NAMALWA (cell line): ENCODE results near the gene PTPRT.

ENCODE experiments used
- DNase-seq: peaks from one replicate; pipeline ENCODE4 v3.0.0-alpha.2; 2015; ENCODE audit warnings: low spot score

PTPRT gene

GRCh38 chr20:42611889-42612837 is 577.5 kb downstream of the PTPRT start:
- DNase-seq, result no peak

GRCh38 chr20:42611423-42611822 is 578.3 kb downstream of the PTPRT start:
- DNase-seq, result no peak

DNA sequence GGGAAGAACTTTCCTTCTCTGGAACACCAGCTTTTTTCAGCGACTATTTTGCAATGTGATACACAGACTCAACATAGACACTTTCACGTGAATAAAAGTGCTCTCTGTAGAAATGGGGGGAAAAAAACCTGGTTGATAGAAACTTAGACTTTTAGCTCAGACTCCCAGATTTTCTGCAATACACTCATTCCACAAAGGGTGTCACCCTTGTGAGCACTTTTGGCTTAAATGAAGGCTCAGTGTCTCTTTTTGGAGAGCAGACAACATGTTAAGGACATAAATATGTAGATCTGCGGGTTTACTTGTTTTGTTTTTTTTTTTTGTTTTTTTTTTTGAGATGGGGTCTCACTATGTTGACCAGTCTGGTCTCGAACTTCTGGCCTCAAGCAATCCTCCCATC is 579.6 kb downstream of the PTPRT start:
- peak; percentile 29 for DNase-seq

DNA sequence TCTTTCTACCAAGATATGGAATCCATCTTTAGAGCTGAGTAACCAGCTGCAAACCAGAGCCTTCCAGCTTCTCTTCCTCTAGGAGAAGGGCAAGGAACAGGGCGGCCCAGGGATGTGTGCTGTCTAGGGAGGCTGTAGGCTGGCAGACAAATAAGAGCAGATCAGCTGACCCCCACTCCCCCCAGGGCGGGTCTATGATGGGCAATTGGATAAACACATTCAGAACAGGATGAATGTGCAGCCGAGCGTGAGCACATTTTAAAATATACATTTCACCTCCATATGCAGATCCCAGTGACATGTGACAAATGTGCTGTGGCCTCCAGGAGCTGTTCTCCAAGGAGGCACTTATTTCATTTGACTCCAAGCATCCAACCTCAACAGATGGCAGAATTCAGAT is 580.1 kb downstream of the PTPRT start:
- no peak for DNase-seq

GRCh38 chr20:42604998-42605956 is 584.4 kb downstream of the PTPRT start:
- DNase-seq, result no peak

GRCh38 chr20:42603655-42604054 is 586.1 kb downstream of the PTPRT start:
- DNase-seq, result no peak

DNA sequence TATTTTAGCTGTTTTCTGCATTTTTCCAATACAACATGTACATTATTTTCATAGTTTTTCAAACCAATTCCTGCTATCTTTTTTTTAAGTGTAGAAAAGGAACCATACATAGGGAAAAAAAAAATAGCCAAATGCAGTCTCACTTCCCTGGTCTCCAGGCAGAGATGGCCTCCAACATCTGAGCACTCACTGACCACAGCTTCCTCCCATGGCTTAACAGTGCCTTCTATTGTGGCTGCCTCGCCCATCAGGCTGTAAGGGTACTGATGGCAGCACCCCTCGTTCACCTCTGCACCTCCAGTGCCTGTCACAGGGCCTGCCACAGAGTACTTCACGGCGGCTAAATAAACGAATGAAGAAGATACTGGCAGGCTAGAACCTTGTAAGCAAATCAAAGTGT is 591.1 kb downstream of the PTPRT start:
- DNase-seq, result no peak

DNA sequence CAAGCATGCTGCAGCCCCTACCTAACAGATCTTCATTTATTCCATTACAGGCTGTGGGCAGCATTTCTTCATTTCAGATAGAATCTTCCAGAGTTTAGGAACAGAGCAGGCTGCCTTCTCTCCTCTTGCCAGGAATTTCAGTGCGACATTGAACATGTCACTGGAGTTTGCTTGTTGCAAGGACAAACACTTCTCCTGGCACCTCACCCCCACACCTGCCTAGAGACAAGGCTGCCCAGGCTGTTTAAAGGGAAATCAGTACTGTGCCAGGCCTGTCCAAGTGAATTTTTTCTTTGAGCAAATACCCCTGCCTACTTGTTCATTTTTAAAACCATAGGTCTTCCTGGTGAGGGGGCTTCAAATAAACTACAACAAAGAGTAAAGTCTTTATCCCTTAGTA is 594.1 kb downstream of the PTPRT start:
- DNase-seq, result no peak

GRCh38 chr20:42594659-42595058 is 595.0 kb downstream of the PTPRT start:
- no peak for DNase-seq

DNA sequence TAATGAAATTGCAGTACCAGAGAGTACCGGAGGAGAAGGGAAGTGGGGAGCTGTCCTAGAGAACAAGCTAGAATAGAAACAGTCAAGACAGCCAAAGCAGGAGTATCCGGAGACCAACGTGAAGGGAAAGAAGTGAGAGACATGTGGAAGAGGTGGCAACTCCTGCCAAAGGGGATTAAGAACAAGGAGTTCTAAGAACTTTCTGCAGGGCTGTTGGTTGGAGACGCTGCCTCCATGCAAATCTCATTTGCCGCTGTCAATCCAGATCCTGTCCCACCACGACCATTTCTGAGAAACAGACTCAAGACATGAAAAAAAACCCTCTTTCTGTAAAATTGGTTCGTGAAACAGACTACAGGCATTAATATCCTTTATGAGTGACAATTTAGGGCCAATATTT is 595.7 kb downstream of the PTPRT start:
- DNase-seq, result no peak

DNA sequence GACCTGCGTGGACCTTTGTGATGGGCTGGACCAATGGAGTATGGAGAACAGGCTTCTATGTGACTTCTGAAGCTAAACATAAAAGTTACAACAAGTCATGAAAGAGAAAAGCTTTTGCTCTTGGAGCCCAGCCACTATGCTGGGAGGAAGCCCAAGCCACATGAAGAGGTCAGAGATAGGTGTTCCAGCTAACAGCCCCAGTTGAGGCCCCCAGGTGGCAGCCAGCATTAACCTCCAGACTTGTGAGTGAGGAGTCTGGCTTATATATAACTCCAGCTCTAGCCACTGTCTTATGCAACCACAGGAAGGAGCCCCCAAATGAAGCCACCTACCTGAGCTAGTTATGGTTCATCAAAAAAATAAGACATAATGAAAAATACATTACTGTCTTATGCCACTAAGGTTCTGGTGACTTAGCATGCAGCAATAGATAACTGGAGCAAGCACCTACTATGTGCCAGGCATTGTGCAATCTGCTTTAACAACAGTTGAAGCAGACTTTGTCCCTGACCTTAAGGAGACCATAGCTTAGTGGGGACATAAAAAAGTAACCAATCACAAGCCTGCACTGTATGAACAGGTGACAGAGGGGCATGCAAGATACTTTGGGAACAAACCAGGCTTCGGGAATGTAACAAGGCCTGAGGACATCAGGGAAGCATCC is 599.6 kb downstream of the PTPRT start:
- no peak for DNase-seq

DNA sequence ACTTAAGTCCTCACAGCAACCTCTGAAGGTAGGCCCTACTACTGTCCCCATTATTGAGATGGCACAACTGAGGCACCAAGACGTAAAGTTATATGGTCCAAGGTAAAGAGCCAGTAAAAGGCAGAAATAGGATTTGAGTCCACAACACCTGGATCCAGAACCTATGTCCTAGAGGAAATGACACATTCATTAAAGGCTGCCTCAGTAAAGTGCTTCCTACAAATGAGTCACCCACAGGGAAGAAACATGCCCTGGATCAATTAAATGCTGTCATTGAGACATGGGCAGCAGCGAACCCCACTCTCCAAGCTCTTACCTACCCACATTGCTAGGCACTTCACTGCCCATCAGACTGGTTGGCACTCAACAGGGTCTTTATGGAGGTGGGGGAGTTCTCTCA is 600.9 kb downstream of the PTPRT start:
- DNase-seq, result no peak

- DNase-seq, result no peak
Observed at GRCh38 chr20:42587427-42587826, 602.3 kb downstream of the PTPRT start.

- no peak for DNase-seq
Observed at GRCh38 chr20:42581311-42581710, 608.4 kb downstream of the PTPRT start.

GRCh38 chr20:42576167-42576566 is 613.5 kb downstream of the PTPRT start:
- no peak for DNase-seq

DNA sequence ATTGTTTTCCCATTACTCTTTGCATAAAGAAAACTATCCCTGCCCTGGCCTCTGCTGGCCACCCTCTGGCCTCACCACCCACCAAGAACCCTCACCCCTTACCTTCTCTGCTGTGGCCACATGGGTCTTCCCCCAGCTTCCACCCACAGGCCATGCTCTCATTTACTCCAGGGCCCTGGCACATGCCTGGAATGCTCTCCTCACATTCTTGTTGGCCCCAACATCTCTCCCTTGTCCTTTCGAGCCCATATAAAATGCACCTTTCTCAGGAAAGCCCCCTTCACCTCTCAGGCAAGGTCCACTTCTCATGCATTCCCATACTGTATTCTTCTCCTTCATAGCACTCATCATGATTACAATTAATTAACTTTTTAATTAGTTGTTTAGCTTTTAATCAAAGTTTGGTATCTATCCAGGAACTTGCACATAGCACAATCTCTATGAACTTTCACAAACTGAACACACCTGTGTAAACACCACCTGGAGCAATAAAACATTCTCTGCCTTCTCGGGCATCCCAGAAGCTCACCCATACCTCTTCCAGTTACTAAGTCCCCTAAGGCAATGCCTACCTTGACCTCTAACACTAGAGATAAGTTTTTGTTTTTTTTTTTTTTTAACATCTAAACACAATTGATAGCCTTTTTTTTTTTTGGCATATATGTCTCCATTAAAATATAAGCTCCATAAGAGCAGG is 617.2 kb downstream of the PTPRT start:
- DNase-seq, result no peak

- DNase-seq, result no peak
Observed at GRCh38 chr20:42567409-42567808, 622.3 kb downstream of the PTPRT start.

GRCh38 chr20:42565235-42565995 is 624.3 kb downstream of the PTPRT start:
- no peak for DNase-seq

DNA sequence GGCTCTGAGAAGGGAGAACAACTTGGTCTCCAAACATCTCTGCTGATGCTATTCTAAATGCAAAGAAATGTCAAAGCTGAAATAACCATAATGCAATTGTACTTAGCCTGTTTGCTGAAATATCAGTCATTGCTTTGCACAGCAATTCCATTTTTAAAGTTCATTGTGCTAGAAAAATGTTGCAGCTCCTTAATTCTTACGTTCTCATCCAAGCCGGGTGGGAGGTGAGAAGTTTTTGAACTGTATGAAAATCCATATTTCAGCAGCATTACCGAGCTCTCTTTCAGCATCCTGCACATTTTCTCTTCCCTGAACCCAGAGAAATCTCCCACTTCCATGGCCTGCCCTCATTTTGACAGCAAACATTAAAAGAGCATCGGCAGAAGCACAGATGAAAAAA is 630.0 kb downstream of the PTPRT start:
- no peak for DNase-seq

GRCh38 chr20:42556575-42556974 is 633.1 kb downstream of the PTPRT start:
- no peak for DNase-seq

- DNase-seq, result peak; percentile 1
Observed at GRCh38 chr20:42553374-42553773, 636.3 kb downstream of the PTPRT start.
